Large intestine (tissue), 3 donors: Measurements from ENCODE around the gene CPA4. TPM values are rescaled to one million over a fixed set of nuclear protein-coding genes. Genes with fewer than 3 reads are reported as not detected.
A peak's percentile ranks its signal among the peaks of the same experiment; 100 is the strongest.

Source experiments
- DNase-seq, 2 donors: peaks; one replicate each; pipeline versions ENCODE4 v3.0.0 to v3.0.0-alpha.2; 2013
- H3K27ac ChIP-seq: one replicate; pipeline ENCODE4 v1.5.1; 2013; ENCODE audit warnings: low read length
- H3K27me3 ChIP-seq: 2 replicates; pipeline ENCODE4 v1.6.1; 2013; ENCODE audit warnings: low read length; ENCODE audit not compliant: control insufficient read depth, insufficient read depth
- H3K36me3 ChIP-seq: 2 replicates; pipeline ENCODE4 v1.6.1; 2013; ENCODE audit warnings: low read length; ENCODE audit not compliant: control insufficient read depth, insufficient read depth
- H3K4me1 ChIP-seq: one replicate; pipeline ENCODE4 v1.6.1; 2013; ENCODE audit warnings: low read length; ENCODE audit not compliant: control insufficient read depth, insufficient read depth
- H3K4me3 ChIP-seq: one replicate; pipeline ENCODE4 v1.5.1; 2013; ENCODE audit warnings: low read length
- H3K9me3 ChIP-seq: one replicate; pipeline ENCODE4 v1.6.1; 2013; ENCODE audit warnings: mild to moderate bottlenecking, low read depth, low read length, moderate library complexity; ENCODE audit not compliant: control insufficient read depth
- WGBS: methylation state at CpG from one replicate; pipeline ENCODE4 v1.1.5; 2013; ENCODE audit warnings: low lambda C conversion rate; ENCODE audit not compliant: insufficient coverage; 5-methylcytosine and 5-hydroxymethylcytosine counted together
- polyA plus RNA-seq: library from polyadenylated mRNA; unstranded; fragments of 120-200 nt; gene quantifications from one replicate; pipeline ENCODE4 v1.2.1, GENCODE V29; 2013

CPA4 gene
- polyA plus RNA-seq, 1 donor, result 7.9 TPM

- H3K4me3 ChIP-seq, result no peak overlapping the region
- DNase-seq, result peak in 1 of 2 donors; percentile 67
- no CpG with 5 or more reads among the region's 9 CpGs for WGBS
- H3K27me3 ChIP-seq, result no peaks in the 10 kb centered on the region
- no peaks in the 10 kb centered on the region for H3K36me3 ChIP-seq
- peak overlapping the region; percentile 72 for H3K27ac ChIP-seq
- H3K9me3 ChIP-seq, result no peaks in the 10 kb centered on the region
- H3K4me1 ChIP-seq, result peaks cover 19% of the 10 kb centered on the region
These were observed 63.3 kb downstream of the CPA4 start for GRCh38 chr7:130356121-130356875.

- no peaks in the 10 kb centered on the region for H3K9me3 ChIP-seq
- H3K27me3 ChIP-seq, result no peaks in the 10 kb centered on the region
- WGBS, result 93% methylated on average over 3 of the region's 16 CpGs
- peaks cover 18% of the 10 kb centered on the region for H3K4me1 ChIP-seq
- peak in 1 of 2 donors; percentile 54 for DNase-seq
- no peaks in the 10 kb centered on the region for H3K36me3 ChIP-seq
- peak overlapping the region; percentile 72 for H3K27ac ChIP-seq
- H3K4me3 ChIP-seq, result no peak overlapping the region
These were observed 64.1 kb downstream of the CPA4 start for GRCh38 chr7:130356876-130357611.

GRCh38 chr7:130358471-130358870 is 65.5 kb downstream of the CPA4 start:
- Histone ChIP-seq H3K36me3 (no peaks in the 10 kb centered on the region), H3K4me3 (no peak overlapping the region), H3K27me3 (no peaks in the 10 kb centered on the region), H3K27ac (no peak overlapping the region), H3K4me1 (peaks cover 15% of the 10 kb centered on the region), H3K9me3 (no peaks in the 10 kb centered on the region)
- no CpG with 5 or more reads among the region's 4 CpGs for WGBS
- no peak for DNase-seq

- DNase-seq, result no peak
- no peaks in the 10 kb centered on the region for H3K27me3 ChIP-seq
- H3K4me1 ChIP-seq, result peaks cover 22% of the 10 kb centered on the region
- H3K36me3 ChIP-seq, result no peaks in the 10 kb centered on the region
- H3K4me3 ChIP-seq, result no peak overlapping the region
- no CpG with 5 or more reads among the region's 5 CpGs for WGBS
- H3K27ac ChIP-seq, result no peak overlapping the region
- H3K9me3 ChIP-seq, result no peaks in the 10 kb centered on the region
These were observed 66.4 kb downstream of the CPA4 start for GRCh38 chr7:130359276-130359857.

GRCh38 chr7:130360518-130360917 is 67.6 kb downstream of the CPA4 start:
- no peak for DNase-seq
- no peaks in the 10 kb centered on the region for H3K9me3 ChIP-seq
- no peaks in the 10 kb centered on the region for H3K36me3 ChIP-seq
- H3K4me1 ChIP-seq, result peaks cover 34% of the 10 kb centered on the region
- H3K27ac ChIP-seq, result no peak overlapping the region
- 100% methylated on average over 1 of the region's 3 CpGs for WGBS
- no peaks in the 10 kb centered on the region for H3K27me3 ChIP-seq
- no peak overlapping the region for H3K4me3 ChIP-seq

- H3K27ac ChIP-seq, result no peak overlapping the region
- no peaks in the 10 kb centered on the region for H3K9me3 ChIP-seq
- no peaks in the 10 kb centered on the region for H3K27me3 ChIP-seq
- no peak overlapping the region for H3K4me3 ChIP-seq
- no peaks in the 10 kb centered on the region for H3K36me3 ChIP-seq
- WGBS, result no CpG with 5 or more reads among the region's 7 CpGs
- DNase-seq, result no peak
- H3K4me1 ChIP-seq, result peaks cover 35% of the 10 kb centered on the region
These were observed 68.7 kb downstream of the CPA4 start for GRCh38 chr7:130361681-130362080.

- Histone ChIP-seq H3K4me1 (peaks cover 38% of the 10 kb centered on the region), H3K36me3 (no peaks in the 10 kb centered on the region), H3K27me3 (no peaks in the 10 kb centered on the region), H3K27ac (no peak overlapping the region), H3K9me3 (no peaks in the 10 kb centered on the region), H3K4me3 (no peak overlapping the region)
- WGBS, result no CpG with 5 or more reads among the region's 10 CpGs
- no peak for DNase-seq
These were observed 69.4 kb downstream of the CPA4 start for GRCh38 chr7:130362251-130362816.

- no CpG with 5 or more reads among the region's 8 CpGs for WGBS
- Histone ChIP-seq H3K27ac (peak overlapping the region; percentile 21), H3K4me1 (peaks cover 45% of the 10 kb centered on the region), H3K9me3 (no peaks in the 10 kb centered on the region), H3K27me3 (no peaks in the 10 kb centered on the region), H3K36me3 (no peaks in the 10 kb centered on the region), H3K4me3 (no peak overlapping the region)
- DNase-seq, result peak in 1 of 2 donors; percentile 51
These were observed 70.3 kb downstream of the CPA4 start for GRCh38 chr7:130363026-130363847.

- peaks cover 55% of the 10 kb centered on the region for H3K4me1 ChIP-seq
- DNase-seq, result peak in 1 of 2 donors; percentile 55
- peak overlapping the region; percentile 84 for H3K27ac ChIP-seq
- H3K36me3 ChIP-seq, result no peaks in the 10 kb centered on the region
- no peak overlapping the region for H3K4me3 ChIP-seq
- WGBS, result 50% methylated on average over 2 of the region's 4 CpGs
- no peaks in the 10 kb centered on the region for H3K27me3 ChIP-seq
- H3K9me3 ChIP-seq, result no peaks in the 10 kb centered on the region
These were observed 71.5 kb downstream of the CPA4 start for GRCh38 chr7:130364451-130364850.

GRCh38 chr7:130365088-130365487 is 72.1 kb downstream of the CPA4 start:
- DNase-seq, result no peak
- no CpG with 5 or more reads among the region's 2 CpGs for WGBS
- Histone ChIP-seq H3K27ac (peak overlapping the region; percentile 84), H3K27me3 (no peaks in the 10 kb centered on the region), H3K4me3 (no peak overlapping the region), H3K4me1 (peaks cover 61% of the 10 kb centered on the region), H3K36me3 (no peaks in the 10 kb centered on the region), H3K9me3 (no peaks in the 10 kb centered on the region)
